Endodermal cell (in vitro differentiated cells): ENCODE data around the gene RNF212B. TPM values are rescaled to one million over a fixed set of nuclear protein-coding genes. Genes with fewer than 3 reads are reported as not detected.
"Not testable (repeated sequence)": the region's sequence is repeated elsewhere in the genome, so short reads cannot be mapped to it uniquely, and the experiment has no call there.

Experiments
- DNase-seq: peaks from one replicate; pipeline ENCODE4 v3.0.0-alpha.2; 2017
- H3K27ac ChIP-seq: 2 replicates; pipeline ENCODE4 v1.5.1; 2013; ENCODE audit warnings: mild to moderate bottlenecking, low read depth, low read length, moderate library complexity
- H3K27me3 ChIP-seq: 2 replicates; pipeline ENCODE4 v1.6.1; 2013; ENCODE audit warnings: mild to moderate bottlenecking, low read length, moderate library complexity; ENCODE audit not compliant: insufficient read depth, control insufficient read depth, poor library complexity, severe bottlenecking
- H3K36me3 ChIP-seq: 2 replicates; pipeline ENCODE4 v1.7.0; 2013; ENCODE audit warnings: mild to moderate bottlenecking, low read length, moderate library complexity; ENCODE audit not compliant: control insufficient read depth, insufficient read depth
- H3K4me1 ChIP-seq: one replicate; pipeline ENCODE4 v1.7.0; 2013; ENCODE audit warnings: low read length; ENCODE audit not compliant: control insufficient read depth, insufficient read depth
- H3K4me3 ChIP-seq: 2 replicates; pipeline ENCODE4 v1.5.1; 2013; ENCODE audit warnings: mild to moderate bottlenecking, low read length, moderate library complexity
- H3K9ac ChIP-seq: 2 replicates; pipeline ENCODE4 v1.6.1; 2013; ENCODE audit warnings: mild to moderate bottlenecking, low read length, moderate library complexity; ENCODE audit not compliant: poor library complexity, severe bottlenecking; ENCODE audit errors: extremely low read depth
- H3K9me3 ChIP-seq: 2 replicates; pipeline ENCODE4 v1.6.1; 2013; ENCODE audit warnings: mild to moderate bottlenecking, low read length, moderate library complexity; ENCODE audit not compliant: control insufficient read depth
- H3K27ac Mint-ChIP-seq: 2 replicates; pipeline ENCODE4 v1.8.0; 2020; ENCODE audit warnings: mixed read lengths
- H3K27me3 Mint-ChIP-seq: 2 replicates; pipeline ENCODE4 v1.8.0; 2021; ENCODE audit warnings: mild to moderate bottlenecking, mixed read lengths; ENCODE audit not compliant: insufficient read depth
- H3K36me3 Mint-ChIP-seq: 2 replicates; pipeline ENCODE4 v1.8.0; 2020; ENCODE audit warnings: low read depth, mixed read lengths
- H3K4me1 Mint-ChIP-seq: 2 replicates; pipeline ENCODE4 v1.8.0; 2020; ENCODE audit warnings: mixed read lengths
- H3K4me3 Mint-ChIP-seq: 2 replicates; pipeline ENCODE4 v1.8.0; 2020; ENCODE audit warnings: mild to moderate bottlenecking, moderate library complexity, mixed read lengths
- H3K9me3 Mint-ChIP-seq: 2 replicates; pipeline ENCODE4 v1.8.0; 2020; ENCODE audit warnings: mild to moderate bottlenecking, mixed read lengths
- CTCF ChIP-seq: fragments of 200-600 bp; sonication (generic); conservative IDR thresholded peaks from 2 replicates; pipeline ENCODE4 v1.5.0; 2021; ENCODE audit warnings: antibody characterized with exemption, mild to moderate bottlenecking
- WGBS, 2 experiments: methylation state at CpG; one replicate each; pipeline versions ENCODE4 v1.1.5 to v1.1.7; 2013; ENCODE audit warnings: missing lambda C conversion rate in 2 of 2, mixed read lengths in 1 of 2; ENCODE audit not compliant: insufficient coverage in 1 of 2, insufficient read length in 1 of 2; 5-methylcytosine and 5-hydroxymethylcytosine counted together
- total RNA-seq, 2 donors: library from RNA; stranded (reverse); fragmentation: NEBNext Ultra II Directional in 1 of 2; extraction: Animal tissue kit (Norgen Biotek cat#: 25700) in 1 of 2; gene quantifications; 2 replicates in 1 of 2; 3 replicates in 1 of 2; pipeline ENCODE4 v1.2.1, GENCODE V29; 2021

The RNF212B gene
- total RNA-seq, 2 donors from 2014 or later = not detected

GRCh38 chr14:23217032-23218020, 20.4 kb upstream of the RNF212B start:
- Mint-ChIP-seq H3K9me3 (peaks cover 14% of the 10 kb centered on the region), H3K4me3 (no peak overlapping the region), H3K4me1 (no peaks in the 10 kb centered on the region), H3K36me3 (no peaks in the 10 kb centered on the region), H3K27ac (no peak overlapping the region), H3K27me3 (no peaks in the 10 kb centered on the region)
- Histone ChIP-seq H3K27me3 (no peaks in the 10 kb centered on the region), H3K9ac (no peak overlapping the region), H3K36me3 (no peaks in the 10 kb centered on the region), H3K27ac (no peak overlapping the region), H3K9me3 (peaks cover 12% of the 10 kb centered on the region), H3K4me3 (no peak overlapping the region), H3K4me1 (no peaks in the 10 kb centered on the region)
- peak; percentile 11 for TF ChIP-seq CTCF
- DNase-seq = no peak
- WGBS, 2 experiments = 93 to 100% methylated on average over 3 to 6 of the region's 6 CpGs

DNA sequence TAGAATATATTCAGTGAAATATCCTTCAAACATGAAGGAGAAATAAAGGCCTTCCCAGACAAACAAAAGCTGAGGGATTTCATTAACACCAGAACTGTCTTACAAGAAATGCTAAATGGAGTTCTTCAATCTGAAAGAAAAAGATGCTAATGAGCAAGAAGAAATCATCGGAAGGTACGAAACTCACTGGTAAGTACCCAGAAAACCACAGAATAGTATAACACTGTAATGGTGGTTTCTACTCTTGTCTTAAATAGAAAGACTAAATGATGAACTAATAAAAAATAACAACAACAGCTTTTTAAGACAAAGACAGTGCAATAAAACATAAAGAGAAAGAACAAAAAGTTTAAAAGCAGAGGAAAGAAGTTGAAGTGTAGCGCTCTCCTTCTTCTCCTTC, 18.7 kb upstream of the RNF212B start:
- Histone ChIP-seq H3K9ac (no peak overlapping the region), H3K4me1 (no peaks in the 10 kb centered on the region), H3K9me3 (peaks cover 12% of the 10 kb centered on the region), H3K27me3 (no peaks in the 10 kb centered on the region), H3K4me3 (no peak overlapping the region), H3K27ac (no peak overlapping the region), H3K36me3 (no peaks in the 10 kb centered on the region)
- Mint-ChIP-seq H3K9me3 (peaks cover 15% of the 10 kb centered on the region), H3K36me3 (no peaks in the 10 kb centered on the region), H3K27me3 (no peaks in the 10 kb centered on the region), H3K4me1 (no peaks in the 10 kb centered on the region), H3K27ac (no peak overlapping the region), H3K4me3 (no peak overlapping the region)
- no peak for DNase-seq
- 90% methylated on average over 3 of the region's 3 CpGs; no CpG with 5 or more reads in 1 of the 2 experiments for WGBS, 2 experiments
- TF ChIP-seq CTCF = no peak

DNA sequence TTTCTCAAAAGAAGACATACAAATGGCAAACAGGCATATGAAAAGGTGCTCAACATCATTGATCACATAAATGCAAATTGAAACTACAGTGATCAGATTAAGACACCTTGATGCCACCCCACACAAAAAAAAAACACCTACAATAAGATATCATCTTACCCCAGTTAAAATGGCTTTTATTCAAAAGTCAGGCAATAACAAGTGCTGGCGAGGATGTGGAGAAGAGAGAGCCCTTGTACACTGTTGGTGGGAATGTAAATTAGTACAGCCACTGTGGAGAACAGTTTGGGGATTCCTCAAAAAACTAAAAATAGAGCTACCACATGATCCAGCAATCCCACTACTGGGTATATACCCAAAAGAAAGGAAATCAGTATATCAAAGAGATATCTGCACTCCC, 12.8 kb upstream of the RNF212B start:
- not testable (repeated sequence) for H3K4me3 Mint-ChIP-seq, DNase-seq, H3K4me3 ChIP-seq, H3K9me3 ChIP-seq, H3K4me1 Mint-ChIP-seq, H3K36me3 ChIP-seq, H3K9ac ChIP-seq, H3K4me1 ChIP-seq, H3K27ac ChIP-seq, H3K36me3 Mint-ChIP-seq, H3K27me3 Mint-ChIP-seq, H3K27ac Mint-ChIP-seq, H3K27me3 ChIP-seq
- 90% methylated on average over 1 of the region's 1 CpG; no CpG with 5 or more reads in 1 of the 2 experiments for WGBS, 2 experiments
- peaks cover 12% of the 10 kb centered on the region for H3K9me3 Mint-ChIP-seq
